MM.1S (cell line): ENCODE data around the gene LIPK.
"Not testable (repeated sequence)": the region's sequence is repeated elsewhere in the genome, so short reads cannot be mapped to it uniquely, and the experiment has no call there.

Experiments used
- DNase-seq: peaks from one replicate; pipeline ENCODE4 v3.0.0-alpha.2; 2015
- H2AFZ ChIP-seq: fragments of 300-600 bp; sonication (generic); 2 replicates; pipeline ENCODE4 v1.6.0; 2016; ENCODE audit warnings: antibody characterized with exemption, low read length
- H3F3A ChIP-seq: fragments of 300-600 bp; sonication (generic); 2 replicates; pipeline ENCODE4 v1.6.1; 2016; ENCODE audit warnings: mild to moderate bottlenecking, antibody characterized with exemption, low read length, moderate library complexity, mixed read lengths; ENCODE audit not compliant: insufficient read depth
- H3K27ac ChIP-seq: fragments of 300-600 bp; sonication (generic); 2 replicates; pipeline ENCODE4 v1.5.1; 2016; ENCODE audit warnings: mild to moderate bottlenecking, low read length
- H3K27me3 ChIP-seq: fragments of 300-600 bp; sonication (generic); replicated peaks from 2 replicates; pipeline ENCODE4 v1.6.0; 2016; ENCODE audit warnings: low read length; ENCODE audit not compliant: insufficient read depth
- H3K36me3 ChIP-seq: fragments of 300-600 bp; sonication (generic); replicated peaks from 2 replicates; pipeline ENCODE4 v1.6.1; 2016; ENCODE audit warnings: mild to moderate bottlenecking, low read length, mixed read lengths; ENCODE audit not compliant: insufficient read depth
- H3K4me1 ChIP-seq: fragments of 300-600 bp; sonication (generic); 2 replicates; pipeline ENCODE4 v1.6.1; 2016; ENCODE audit warnings: low read length, mixed read lengths
- H3K4me2 ChIP-seq: fragments of 300-600 bp; sonication (generic); 2 replicates; pipeline ENCODE4 v1.6.0; 2016; ENCODE audit warnings: low read depth, low read length
- H3K4me3 ChIP-seq: fragments of 300-600 bp; sonication (generic); 2 replicates; pipeline ENCODE4 v1.5.1; 2016; ENCODE audit warnings: low read length, mixed read lengths
- H3K79me2 ChIP-seq: fragments of 300-600 bp; sonication (generic); 2 replicates; pipeline ENCODE4 v1.6.1; 2016; ENCODE audit warnings: mixed run types, low read length, mixed read lengths
- H3K9ac ChIP-seq: fragments of 300-600 bp; sonication (generic); 2 replicates; pipeline ENCODE4 v1.6.1; 2016; ENCODE audit warnings: low read length, mixed read lengths
- H3K9me2 ChIP-seq: fragments of 300-600 bp; sonication (generic); replicated peaks from 2 replicates; pipeline ENCODE4 v1.6.1; 2016; ENCODE audit warnings: mild to moderate bottlenecking, low read length, mixed read lengths; ENCODE audit not compliant: insufficient read depth
- H3K9me3 ChIP-seq: fragments of 300-600 bp; sonication (generic); replicated peaks from 2 replicates; pipeline ENCODE4 v1.6.1; 2016; ENCODE audit warnings: mild to moderate bottlenecking, low read length, mixed read lengths; ENCODE audit not compliant: insufficient read depth
- H4K20me1 ChIP-seq: fragments of 300-600 bp; sonication (generic); 2 replicates; pipeline ENCODE4 v1.6.1; 2016; ENCODE audit warnings: mild to moderate bottlenecking, low read length, moderate library complexity, mixed read lengths; ENCODE audit not compliant: insufficient read depth
- CTCF ChIP-seq: fragments of 300-600 bp; sonication (generic); IDR thresholded peaks from 2 replicates; pipeline ENCODE4 v1.5.1; 2016; ENCODE audit warnings: antibody characterized with exemption, low read length, mixed read lengths
- EZH2 ChIP-seq: fragments of 300-600 bp; sonication (generic); optimal IDR thresholded peaks from 2 replicates; pipeline ENCODE3; 2017; ENCODE audit warnings: low read depth, mild to moderate bottlenecking, antibody characterized with exemption, low read length, mixed read lengths
- EZH2phosphoT487 ChIP-seq: fragments of 300-600 bp; sonication (generic); IDR thresholded peaks from 2 replicates; pipeline ENCODE4 v1.6.1; 2018; ENCODE audit warnings: antibody characterized with exemption, low read length

LIPK gene

GRCh38 chr10:88735661-88736060 lies 29.6 kb downstream of the LIPK start:
- no peak overlapping the region for H2AFZ ChIP-seq

GRCh38 chr10:88741921-88742320 lies 35.9 kb downstream of the LIPK start:
- H3K79me2 ChIP-seq, H4K20me1 ChIP-seq, H3K27ac ChIP-seq, H3F3A ChIP-seq, H3K4me1 ChIP-seq, H3K9me2 ChIP-seq, H3K36me3 ChIP-seq, H3K4me3 ChIP-seq, H3K4me2 ChIP-seq, DNase-seq, H3K27me3 ChIP-seq, H2AFZ ChIP-seq, H3K9me3 ChIP-seq, H3K9ac ChIP-seq: not testable (repeated sequence)

More at GRCh38 chr10:88735661-88736060, 29.6 kb downstream of the LIPK start:
- Histone ChIP-seq H3K4me1 (peaks cover 4% of the 10 kb centered on the region; the same call in 1 of the 2 replicates), H3K9ac (no peak overlapping the region), H3K27me3 (no peaks in the 10 kb centered on the region), H3K4me3 (no peak overlapping the region), H4K20me1 (no peaks in the 10 kb centered on the region), H3K27ac (no peak overlapping the region), H3F3A (no peaks in the 10 kb centered on the region; the same call in 1 of the 2 replicates), H3K9me2 (no peaks in the 10 kb centered on the region), H3K9me3 (no peaks in the 10 kb centered on the region), H3K4me2 (no peak overlapping the region), H3K79me2 (no peaks in the 10 kb centered on the region), H3K36me3 (no peaks in the 10 kb centered on the region)
- TF ChIP-seq EZH2phosphoT487 (no peak), CTCF (no peak), EZH2 (no peak)
- DNase-seq = no peak

- Histone ChIP-seq H3K27ac (no peak overlapping the region), H3F3A (no peaks in the 10 kb centered on the region), H3K79me2 (no peaks in the 10 kb centered on the region), H2AFZ (no peak overlapping the region), H3K36me3 (no peaks in the 10 kb centered on the region), H3K4me1 (no peaks in the 10 kb centered on the region), H3K9me3 (no peaks in the 10 kb centered on the region), H3K4me3 (no peak overlapping the region), H4K20me1 (no peaks in the 10 kb centered on the region), H3K27me3 (no peaks in the 10 kb centered on the region), H3K4me2 (no peak overlapping the region), H3K9ac (no peak overlapping the region), H3K9me2 (no peaks in the 10 kb centered on the region)
- TF ChIP-seq EZH2phosphoT487 = no peak
- no peak for DNase-seq
These were observed 36.4 kb downstream of the LIPK start for GRCh38 chr10:88742448-88742847.

GRCh38 chr10:88744002-88744401 lies 38.0 kb downstream of the LIPK start:
- no peaks in the 10 kb centered on the region for H3K9me2 ChIP-seq

More at GRCh38 chr10:88744002-88744401, 38.0 kb downstream of the LIPK start:
- H3K79me2 ChIP-seq = no peaks in the 10 kb centered on the region
- H3K4me1 ChIP-seq = no peaks in the 10 kb centered on the region
- no peak overlapping the region for H3K4me2 ChIP-seq
- H3K9ac ChIP-seq = no peak overlapping the region
- no peaks in the 10 kb centered on the region for H3K9me3 ChIP-seq
- no peak overlapping the region for H3K27ac ChIP-seq
- H3K4me3 ChIP-seq = no peak overlapping the region
- no peak overlapping the region for H2AFZ ChIP-seq
- H3K27me3 ChIP-seq = no peaks in the 10 kb centered on the region
- no peaks in the 10 kb centered on the region for H3K36me3 ChIP-seq
- H3F3A ChIP-seq = no peaks in the 10 kb centered on the region
- DNase-seq = no peak
- TF ChIP-seq EZH2phosphoT487 = no peak
- TF ChIP-seq CTCF = no peak
- no peak for TF ChIP-seq EZH2
- H4K20me1 ChIP-seq = no peaks in the 10 kb centered on the region
